CD4-positive, alpha-beta T cell treated with Interferon alpha-2 for 1 hour (primary cell): ENCODE data around the gene DNAJC8.

Source experiments
- DNase-seq, 2 donors: peaks; one replicate each; pipeline ENCODE4 v3.0.0-alpha.2; 2020 to 2022

DNAJC8 gene

GRCh38 chr1:28199328-28200233 lies 33.2 kb downstream of the DNAJC8 start:
- peak; percentile 47 to 77 for DNase-seq

GRCh38 chr1:28197682-28198415 lies 35.0 kb downstream of the DNAJC8 start:
- no peak for DNase-seq

DNA sequence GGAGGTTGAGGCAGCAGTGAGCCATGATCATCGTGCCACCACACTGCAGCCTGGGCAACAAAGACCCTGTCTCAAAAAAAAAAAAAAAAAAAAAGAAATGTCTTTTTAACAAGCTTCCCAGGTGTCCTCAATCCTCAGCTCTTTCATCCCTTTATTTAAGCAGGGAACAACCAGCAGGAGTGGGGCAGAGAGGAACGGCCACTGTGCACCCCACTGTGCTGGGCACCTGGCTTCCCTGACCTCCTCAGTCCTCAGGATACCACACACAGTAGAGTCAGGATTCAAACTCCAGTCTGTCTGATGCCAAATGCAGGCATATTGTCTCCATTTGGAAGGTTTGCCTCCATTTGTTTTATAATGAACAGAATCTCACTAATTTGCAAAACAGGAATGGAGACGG lies 36.5 kb downstream of the DNAJC8 start:
- DNase-seq, result no peak

DNA sequence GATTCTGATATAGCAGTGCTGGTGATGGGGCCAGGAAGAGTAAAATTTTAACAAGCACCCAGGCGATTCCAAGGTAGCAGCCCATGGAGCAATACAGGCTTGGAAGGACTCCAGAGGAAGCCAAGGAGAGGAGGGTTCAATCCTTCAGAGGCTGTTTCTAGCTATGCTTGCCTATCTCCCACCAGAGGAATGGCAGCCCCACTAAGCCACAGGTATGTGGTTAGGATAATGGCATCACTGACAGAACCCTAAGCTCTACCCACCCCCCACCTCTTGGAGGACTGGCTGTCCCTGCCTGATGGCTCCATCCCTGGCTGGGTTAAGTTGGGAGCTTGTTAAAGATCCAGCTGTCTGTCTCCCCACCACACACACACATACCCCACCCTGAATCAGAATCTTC lies 37.0 kb downstream of the DNAJC8 start:
- DNase-seq, result no peak

DNA sequence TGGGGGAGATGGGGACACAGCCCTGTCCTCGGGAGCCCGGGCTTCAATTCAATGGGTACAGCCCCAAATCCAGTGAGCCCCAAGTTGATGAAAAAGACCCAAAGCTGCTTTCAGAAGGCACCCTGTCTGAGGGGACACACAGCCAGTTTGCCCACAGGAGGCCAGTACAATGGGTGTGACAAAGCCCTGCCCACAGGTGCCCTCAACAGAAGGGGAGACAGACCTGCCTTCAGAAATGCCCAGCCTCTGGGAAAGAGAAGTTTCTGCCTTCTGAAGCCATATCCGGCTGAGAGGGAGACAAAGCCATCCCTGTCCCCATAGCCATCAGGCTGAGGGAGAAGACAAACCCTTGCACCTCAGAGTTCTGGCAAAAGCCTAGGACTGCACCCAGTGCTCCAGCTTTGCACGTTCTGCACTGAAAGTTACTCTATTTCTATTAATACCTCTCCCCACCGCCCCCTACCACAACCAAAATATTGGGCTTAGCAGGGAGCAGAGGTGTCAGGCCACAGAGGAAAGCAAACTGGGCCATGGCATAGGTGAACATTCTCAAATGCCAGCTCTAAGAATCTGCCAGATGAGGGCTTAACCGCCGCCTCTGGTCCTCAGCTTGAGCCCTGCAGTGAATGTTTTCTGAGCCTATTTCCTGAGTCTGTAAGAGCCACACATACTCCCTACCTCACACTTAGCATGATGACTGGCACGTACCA lies 38.3 kb downstream of the DNAJC8 start:
- no peak for DNase-seq

GRCh38 chr1:28193701-28194161 lies 39.1 kb downstream of the DNAJC8 start:
- no peak for DNase-seq

DNA sequence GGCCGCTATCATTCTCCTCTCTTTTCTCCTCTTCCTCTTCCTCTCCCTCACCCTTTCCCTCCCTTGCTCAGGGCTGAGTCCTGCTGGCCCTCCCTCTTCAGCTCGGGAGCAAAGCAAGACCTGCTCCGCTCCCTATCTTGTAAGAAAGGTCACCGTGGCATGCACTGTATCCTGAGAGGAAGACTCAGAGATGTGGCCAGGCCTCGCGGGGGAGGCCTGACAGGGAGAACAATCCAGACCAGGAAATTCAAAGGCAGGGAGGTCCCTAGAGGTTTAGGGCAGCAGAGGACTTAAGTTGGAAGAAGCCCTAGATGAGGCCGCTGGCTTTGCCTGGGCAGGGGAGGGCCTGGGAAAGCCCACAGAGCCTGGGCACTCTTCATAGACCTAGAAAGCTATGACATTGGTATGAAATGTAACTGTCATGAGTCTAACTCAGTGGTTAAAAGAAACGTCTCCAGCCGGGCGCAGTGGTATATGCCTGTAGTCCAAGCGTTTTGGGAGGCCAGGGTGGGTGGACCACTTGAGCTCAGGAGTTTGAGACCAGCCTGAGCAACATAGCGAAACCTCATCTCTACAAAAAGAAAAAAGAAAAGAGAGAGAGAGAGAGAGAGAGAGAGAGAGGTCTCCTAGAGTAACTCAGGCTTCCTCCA lies 41.7 kb downstream of the DNAJC8 start:
- no peak for DNase-seq

DNA sequence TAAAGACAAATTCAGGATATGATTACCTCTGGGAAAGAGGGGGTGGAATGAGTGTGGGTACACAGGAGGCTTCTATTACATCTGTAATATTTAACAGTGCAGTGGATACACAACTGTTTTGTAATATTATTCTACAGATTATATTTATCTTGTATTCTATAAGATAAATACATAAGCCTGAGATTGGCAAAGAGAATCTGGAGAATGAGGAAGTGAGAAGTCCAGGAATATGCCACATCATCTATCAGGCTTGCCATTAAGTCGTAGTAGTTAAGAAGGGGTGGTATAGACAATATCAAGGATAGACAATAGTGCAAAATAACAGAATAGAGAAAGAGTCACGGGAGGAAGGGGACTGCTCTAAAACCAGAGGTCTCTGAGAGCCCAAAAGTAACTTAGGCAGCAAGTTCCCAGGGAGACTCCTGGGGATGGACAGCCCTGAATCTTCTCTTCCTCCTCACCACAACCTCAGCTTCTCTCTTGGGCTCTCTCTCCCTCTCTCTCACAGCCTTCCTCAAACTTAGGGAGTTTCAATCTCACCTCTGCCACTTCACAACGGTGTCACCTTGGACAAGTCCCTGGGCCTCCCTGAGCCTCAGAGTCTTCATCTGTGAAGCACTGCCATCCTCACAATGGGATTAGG lies 42.4 kb downstream of the DNAJC8 start:
- DNase-seq, result no peak

DNA sequence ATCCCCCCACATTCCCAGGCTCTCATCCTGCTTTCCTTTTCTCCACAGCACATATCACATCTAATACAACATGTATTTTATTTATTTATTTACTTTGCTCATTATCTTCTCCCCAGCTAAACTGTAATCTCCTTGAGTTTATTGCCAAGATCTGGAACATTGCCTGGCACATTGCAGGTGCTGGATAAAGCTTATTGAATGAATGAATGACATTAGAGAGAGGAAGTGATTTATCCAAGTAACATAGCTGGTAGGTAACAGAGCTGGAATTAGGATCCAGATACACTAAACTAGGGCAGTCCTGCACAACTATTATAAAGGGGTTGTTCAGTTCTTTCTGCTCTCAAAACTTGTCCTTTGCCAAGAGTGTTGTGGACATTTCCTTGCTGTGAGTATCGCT lies 47.8 kb downstream of the DNAJC8 start:
- no peak for DNase-seq

GRCh38 chr1:28180306-28181305 lies 52.2 kb downstream of the DNAJC8 start:
- DNase-seq, result no peak

DNA sequence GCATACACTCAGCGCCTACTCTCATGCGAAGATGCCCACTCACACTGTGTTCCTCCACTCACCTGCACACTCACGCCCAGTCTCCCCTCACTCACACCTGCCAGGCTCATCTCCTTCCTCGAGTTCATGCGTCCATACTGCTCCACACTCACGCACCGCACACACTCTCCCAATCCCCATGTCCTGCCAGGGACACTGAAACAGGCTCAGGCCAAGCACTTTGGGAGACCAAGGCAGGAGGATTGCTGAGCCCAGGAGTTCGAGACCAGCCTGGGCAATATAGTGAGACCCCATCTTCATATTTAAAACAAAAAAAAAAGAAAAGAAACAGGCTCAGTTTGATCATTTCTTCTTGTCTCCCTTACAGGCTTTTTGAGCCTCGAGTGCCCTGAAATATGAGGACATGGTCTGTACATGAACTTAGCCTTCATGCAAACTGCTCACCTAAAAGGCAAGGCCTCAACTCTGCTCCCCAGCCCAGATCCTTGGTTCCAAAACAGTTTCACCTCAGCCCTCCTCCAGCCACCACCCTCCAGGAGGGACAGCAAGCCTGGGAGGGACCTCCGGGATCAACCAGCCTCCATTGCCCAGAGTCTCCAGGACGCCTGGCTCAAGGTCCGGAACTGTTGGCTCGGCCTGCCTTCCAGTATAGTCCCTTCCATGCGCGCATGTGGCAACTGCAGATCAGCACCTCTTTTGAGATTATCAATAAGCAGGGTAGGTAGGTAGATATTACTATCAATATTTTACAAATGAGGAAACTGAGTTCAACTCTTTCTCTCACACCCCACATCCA lies 53.9 kb downstream of the DNAJC8 start:
- DNase-seq, result no peak

GRCh38 chr1:28176492-28177470 lies 56.0 kb downstream of the DNAJC8 start, which contains the start of gene PTAFR:
Gene PTAFR (minus strand): TSS chr1:28176690. CDS start chr1:28151021, 25,669 bp downstream.
- peak in 1 of 2 donors; percentile 63 for DNase-seq

DNA sequence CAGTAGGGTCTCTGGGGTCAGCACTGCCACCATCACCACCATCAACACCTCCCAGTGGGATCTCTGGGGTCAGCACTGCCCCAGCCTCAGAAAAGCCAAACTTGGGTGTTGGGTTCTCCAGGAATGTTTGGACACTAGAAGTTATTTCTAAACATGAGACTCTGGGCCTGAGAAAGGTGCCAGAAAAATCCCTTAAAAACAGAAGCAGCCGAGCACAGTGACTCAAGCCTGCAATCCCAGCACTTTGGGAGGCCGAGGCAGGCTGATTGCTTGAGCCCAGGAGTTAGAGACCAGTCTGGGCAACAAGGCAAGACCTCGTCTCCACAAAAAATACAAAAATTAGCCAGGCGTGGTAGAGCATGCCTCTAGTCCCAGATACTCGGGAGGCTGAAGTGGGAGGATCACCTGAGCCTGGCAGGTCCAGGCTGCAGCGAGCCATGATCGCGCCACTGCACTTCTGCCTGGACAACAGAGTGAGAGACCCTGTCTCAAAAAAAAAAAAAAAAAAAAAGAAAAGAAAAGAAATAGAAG lies 56.8 kb downstream of the DNAJC8 start:
- no peak for DNase-seq

GRCh38 chr1:28173980-28174297 lies 58.9 kb downstream of the DNAJC8 start:
- DNase-seq, result no peak

DNA sequence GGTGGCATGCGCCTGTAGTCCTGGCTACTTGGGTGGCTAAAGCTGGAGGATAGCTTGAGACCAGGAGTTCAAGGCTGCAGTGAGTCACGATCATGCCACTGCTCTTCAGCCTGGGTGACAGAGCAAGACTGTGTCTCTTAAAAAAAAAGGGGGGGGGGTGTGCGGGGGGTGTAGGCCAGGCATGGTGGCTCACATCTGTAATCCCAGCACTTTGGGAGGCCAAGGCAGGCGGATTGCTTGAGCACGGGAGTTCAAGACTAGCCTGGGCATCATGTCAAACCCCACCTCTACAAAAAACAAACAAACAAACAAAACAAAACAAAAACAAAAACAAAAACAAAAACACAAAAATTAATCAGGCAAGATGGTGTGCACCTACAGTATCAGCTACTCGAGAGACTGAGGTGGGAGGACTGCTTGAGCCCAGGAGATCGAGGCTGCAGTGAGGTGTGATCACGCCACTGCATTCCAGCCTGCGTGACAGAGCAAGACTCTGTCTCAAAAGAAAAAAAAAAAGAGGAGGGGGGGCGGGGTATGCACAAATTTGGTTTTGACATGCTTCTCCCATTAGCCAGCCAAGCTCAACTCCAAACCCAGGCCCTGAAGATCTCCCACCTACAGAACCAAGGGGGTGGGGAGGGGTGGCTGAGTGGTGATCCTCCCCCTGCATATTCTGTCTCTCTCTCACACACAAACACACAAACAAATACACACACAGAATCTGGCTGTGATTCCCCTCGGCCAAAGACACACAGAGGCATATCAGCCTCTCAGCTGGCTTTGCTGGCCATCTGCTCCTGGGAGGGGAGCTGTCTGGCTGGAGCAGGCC lies 59.5 kb downstream of the DNAJC8 start:
- peak in 1 of 2 donors; percentile 29 for DNase-seq

GRCh38 chr1:28172713-28173150 lies 60.1 kb downstream of the DNAJC8 start:
- DNase-seq, result peak; percentile 40 to 59

GRCh38 chr1:28171246-28171645 lies 61.6 kb downstream of the DNAJC8 start:
- no peak for DNase-seq
